DMS153 treated with DMSO at 0.1 percent for 48 hours (cell line): ENCODE measurements around the gene RNF32.
"Not testable (repeated sequence)": the region's sequence is repeated elsewhere in the genome, so short reads cannot be mapped to it uniquely, and the experiment has no call there.

Source experiments
- DNase-seq: peaks from one replicate; lab custom pipeline; 2025; ENCODE audit not compliant: unreplicated experiment; lab: John Stamatoyannopoulos, UW

RNF32 gene

DNA sequence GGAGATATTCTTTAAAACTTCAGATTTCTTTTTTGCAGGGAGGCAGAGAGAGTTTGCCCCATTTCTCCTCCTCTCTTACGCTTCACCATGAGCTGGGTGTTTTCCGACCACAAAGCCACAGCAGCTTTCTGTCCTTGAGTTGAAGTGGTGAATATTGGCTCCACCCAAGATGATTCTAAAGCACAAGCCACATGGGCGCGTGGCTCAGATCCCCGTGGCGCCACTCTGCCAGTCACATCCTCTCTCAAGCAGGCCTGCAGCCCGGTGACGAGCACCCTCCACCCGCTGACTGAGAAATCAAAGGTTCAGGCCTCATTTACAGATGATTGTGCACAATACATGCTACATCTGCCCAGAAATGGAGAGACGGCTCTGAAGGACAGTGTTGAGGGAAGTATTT lies 27.6 kb upstream of the RNF32 start:
- no peak for DNase-seq

GRCh38 chr7:156614434-156615264 lies 25.9 kb upstream of the RNF32 start:
- DNase-seq: no peak

DNA sequence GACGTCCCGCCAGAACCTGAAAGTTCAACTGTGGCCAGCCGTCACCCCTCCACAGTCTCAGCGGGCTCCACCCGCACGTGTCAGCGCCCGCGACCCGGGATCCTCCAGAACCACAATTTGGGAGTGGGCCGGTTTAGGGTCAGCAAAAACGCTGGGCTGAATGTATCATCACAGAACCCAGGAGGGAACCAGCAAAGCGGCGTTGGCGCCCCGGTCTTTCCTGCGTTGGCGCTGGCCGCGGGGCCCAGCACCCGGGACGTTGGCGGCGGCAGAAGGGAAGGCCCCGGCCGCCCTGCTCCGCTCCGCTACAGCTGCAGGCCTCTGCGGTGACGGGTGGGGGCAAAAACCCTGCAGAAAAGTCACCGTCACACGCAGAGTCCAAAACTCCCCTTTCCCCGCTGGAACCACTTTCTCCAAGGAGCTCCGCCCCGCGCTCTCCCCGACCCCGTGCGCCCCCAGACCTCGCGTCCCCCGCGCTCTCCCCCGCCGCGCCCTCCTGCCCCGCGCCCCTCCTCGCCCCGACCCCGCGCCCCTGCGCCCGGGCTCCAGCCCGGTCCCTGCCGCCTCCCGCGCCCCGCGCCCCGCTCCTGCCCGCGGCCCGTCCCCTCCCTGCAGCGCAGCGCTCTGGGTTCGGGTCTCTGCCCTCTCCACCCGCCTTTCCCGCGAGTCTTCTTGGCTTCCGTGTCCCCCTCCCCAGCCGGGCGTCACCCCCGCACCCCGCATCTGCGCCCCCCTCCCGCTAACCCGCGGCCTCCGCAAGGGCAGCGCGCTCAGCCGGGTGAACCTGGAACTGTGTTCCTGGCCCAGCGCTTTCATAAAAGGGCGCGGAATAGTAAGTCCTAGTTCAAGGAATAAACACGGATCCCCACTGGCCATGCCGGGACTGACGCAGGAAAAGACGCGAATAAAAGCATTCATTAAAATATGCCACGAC lies 24.0 kb upstream of the RNF32 start:
- DNase-seq: no peak

- DNase-seq: no peak
Observed at GRCh38 chr7:156617215-156617614, 23.4 kb upstream of the RNF32 start.

GRCh38 chr7:156618078-156618779 lies 22.3 kb upstream of the RNF32 start:
- DNase-seq: no peak

DNA sequence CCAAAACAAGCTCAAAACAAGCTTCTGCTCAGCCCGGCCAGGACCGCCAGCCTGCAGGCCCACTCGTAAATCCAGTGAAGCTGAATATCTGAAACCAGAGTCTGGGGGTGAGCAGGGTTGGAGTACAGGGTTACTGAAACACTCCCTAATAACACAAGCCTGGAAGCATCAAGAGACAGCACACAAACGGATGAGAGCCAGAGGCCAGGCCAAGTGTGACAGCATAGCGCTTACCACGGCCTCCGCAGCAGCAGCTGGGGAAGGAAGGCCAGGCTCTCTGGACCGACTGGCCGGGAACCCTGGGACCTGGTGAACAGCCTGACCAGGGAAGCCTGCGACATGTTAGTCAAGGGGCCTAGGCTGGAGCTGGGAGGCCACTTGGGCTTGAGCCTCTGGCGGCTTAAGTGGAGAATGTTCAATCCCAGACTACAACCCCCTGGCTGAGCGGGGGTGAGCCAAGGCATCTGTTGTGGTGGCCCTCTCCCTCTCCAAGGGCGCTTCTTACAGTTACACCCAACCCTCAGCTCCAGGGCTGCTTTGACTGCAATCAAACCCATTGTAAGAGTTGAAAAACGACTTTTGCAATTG lies 21.7 kb upstream of the RNF32 start:
- no peak for DNase-seq

- DNase-seq: not testable (repeated sequence)
Observed at GRCh38 chr7:156619488-156620290, 20.9 kb upstream of the RNF32 start.

DNA sequence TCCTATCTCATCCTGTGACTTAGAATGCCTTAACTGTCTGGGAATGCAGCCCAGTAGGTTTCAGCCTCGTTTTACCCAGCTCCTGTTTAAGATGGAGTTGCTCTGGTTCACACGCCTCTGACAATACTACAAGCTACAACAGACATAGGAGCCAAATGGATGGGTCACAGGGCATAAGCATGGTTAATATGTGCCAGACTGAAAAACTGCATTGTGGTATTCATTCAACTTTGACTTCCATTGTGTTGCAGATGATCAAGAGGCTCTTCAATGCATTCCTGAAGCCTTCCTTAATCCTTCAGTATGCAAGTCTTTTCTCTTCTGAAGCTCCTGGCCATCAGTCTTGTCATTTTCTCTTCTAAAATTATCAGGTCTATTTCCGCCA lies 20.3 kb upstream of the RNF32 start:
- no peak for DNase-seq

DNA sequence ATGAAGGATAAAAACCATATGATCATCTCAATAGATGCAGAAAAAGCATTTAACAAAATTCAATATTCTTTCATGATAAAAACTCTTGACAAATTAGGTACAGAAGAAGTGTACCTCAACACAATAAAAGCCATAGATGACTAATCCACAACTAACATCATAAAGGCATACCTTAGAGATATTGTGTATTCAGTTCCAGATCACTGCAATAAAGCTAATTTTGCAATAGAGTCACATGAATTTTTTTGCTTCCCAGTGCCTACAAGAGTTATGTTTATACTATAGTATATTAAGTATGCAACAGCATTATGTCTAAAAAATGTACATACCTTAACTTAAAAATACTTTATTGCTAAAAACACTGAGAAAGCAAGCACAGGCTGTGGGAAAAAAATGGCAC lies 18.9 kb upstream of the RNF32 start:
- DNase-seq: no peak

DNA sequence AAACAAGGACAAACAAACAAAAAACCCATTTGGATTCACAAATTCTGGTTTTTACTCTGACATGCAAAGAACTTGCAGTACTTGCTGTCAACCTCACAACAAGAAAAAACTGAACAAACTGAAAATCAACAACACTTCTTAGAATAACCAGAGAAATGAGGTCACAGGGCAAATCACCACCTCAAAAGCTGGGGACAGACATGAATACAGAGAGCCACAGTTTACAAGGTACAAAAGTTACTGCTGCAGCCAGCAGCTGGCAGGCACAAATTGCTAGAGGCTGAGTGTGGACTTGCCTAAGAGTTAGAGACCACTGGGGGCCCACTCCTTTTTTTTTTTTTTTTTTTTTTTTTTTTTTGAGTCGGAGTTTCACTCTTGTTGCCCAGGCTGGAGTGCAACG lies 15.0 kb upstream of the RNF32 start:
- no peak for DNase-seq

DNA sequence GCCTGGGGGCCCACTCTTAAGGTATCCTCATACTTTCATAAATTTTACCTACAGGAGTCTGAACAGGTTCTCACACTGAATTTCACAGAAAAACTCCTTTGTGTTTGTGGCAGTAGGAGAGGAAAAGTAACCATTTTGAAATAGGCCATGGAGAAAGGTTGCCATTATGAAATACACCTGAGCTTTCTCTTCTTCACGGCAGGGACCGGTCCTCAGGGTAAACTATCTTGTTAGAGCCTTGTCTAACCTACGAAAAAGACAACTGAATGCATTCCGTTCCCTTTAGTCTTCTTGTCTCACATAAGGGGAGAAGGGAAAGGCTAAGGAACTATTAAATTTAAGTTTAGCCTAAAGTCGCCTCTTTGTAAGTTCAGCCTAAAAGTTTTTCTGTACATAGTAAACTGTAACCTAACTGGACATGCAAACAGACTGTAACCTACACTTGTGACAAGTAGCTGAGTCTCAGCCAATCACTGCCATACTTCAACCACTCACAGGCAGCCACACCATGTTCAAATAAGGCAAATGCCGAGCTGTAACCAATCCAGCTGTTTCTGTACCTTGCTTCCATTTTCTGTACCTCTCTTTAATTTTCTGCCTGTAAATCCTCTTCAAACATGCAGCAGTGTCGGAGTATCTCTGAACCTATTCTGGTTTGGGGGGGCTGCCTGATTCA lies 14.2 kb upstream of the RNF32 start:
- no peak for DNase-seq

DNA sequence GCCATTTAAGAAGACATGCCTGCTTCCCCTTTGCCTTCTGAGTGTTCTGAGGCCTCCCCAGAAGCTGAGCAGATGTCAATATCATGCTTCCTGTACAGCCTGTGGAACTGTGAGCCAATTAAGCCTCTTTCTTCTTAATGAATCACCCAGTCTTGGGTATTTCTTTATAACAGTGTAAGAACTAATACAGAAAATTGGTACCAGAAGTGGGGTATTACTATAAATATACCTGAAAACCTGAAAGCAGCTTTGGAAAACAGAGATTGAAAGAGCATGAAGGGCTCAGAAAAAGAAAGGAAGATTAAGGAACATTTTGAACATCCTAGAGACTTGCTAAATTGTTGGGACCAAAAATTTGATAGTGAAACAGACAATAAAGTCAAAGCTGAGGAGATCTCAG lies 12.0 kb upstream of the RNF32 start:
- no peak for DNase-seq

DNA sequence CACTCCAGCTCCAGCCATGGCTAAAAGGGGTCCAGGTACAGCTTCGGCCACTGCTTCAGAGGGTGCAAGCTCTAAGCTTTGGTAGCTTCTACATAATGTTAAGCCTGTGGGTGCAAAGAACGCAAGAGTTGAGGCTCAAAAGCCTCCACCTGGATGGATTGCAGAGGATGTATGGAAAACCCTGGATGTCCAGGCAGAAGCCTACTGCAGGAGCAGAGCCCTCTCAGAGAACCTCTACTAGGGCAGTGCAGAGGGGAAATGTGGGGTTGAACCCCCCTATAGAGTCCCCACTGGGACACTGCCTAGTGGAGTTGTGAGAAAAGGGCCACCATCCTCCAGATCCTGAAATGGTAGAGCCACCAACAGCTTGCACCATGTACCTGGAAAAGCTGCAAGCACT lies 10.7 kb upstream of the RNF32 start:
- no peak for DNase-seq

DNA sequence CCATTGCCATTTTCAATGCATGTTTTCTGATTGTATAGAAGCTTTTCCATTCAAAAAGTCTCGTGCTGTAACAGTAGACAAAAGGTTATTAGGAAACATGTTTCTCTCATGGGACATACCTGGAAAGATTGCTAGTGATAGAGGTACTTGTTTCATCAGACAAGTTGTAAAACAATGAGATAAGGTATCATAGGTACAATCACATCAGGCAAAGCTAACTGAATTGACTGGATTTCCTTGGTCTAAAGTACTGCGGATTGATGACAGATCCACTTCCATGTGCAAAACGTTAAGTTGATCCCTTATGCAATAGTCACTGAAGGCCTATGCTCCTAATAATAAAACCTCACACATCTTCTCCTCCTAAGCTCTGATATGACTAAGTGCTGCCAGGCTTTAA lies 6.5 kb upstream of the RNF32 start:
- no peak for DNase-seq

GRCh38 chr7:156635529-156636385 lies 4.8 kb upstream of the RNF32 start:
- DNase-seq: no peak

- DNase-seq: not testable (repeated sequence)
Observed at GRCh38 chr7:156637093-156637492, 3.5 kb upstream of the RNF32 start.

DNA sequence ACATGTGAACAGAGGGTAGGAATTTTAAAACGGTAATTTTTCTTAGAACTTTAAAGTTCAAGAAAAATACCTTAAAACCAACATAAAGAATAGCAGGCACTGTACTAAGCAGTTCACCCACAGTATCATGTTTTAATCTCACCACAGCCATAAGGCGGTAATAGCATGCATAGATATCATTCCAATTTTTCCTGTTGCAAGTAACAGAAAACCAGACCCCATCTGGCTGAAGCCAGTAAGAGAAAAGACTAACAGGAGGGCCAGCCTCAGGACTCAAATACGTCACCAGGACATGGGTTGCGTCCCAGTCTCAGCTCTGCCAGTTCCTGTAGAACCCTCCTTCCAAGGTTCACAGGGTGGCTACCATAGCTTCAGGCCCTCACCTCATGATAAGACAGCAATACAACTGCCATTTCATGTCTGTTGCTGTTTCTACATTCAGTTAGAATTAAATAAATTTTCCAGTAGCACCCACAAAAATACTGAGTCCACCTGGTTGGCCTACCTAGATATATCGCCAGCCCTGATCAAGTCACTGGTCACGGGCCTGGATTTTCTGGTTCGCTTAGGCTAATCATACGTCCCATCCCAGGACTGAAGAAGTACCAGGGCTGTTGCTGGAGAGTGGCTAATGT lies 2.0 kb upstream of the RNF32 start:
- no peak for DNase-seq
